GM12873 (cell line): ENCODE measurements around the gene FER.

Source experiments
- CTCF ChIP-seq: IDR thresholded peaks from 2 replicates; pipeline ENCODE4 v1.5.1; 2012; ENCODE audit warnings: low read depth, mild to moderate bottlenecking, moderate library complexity, low read length, control low read depth; ENCODE audit not compliant: insufficient read depth; ENCODE audit errors: missing control alignments

Gene FER

GRCh38 chr5:108974594-108974993 is 226.9 kb downstream of the FER start:
- TF ChIP-seq CTCF = no peak

- TF ChIP-seq CTCF = no peak
These were observed 228.0 kb downstream of the FER start for GRCh38 chr5:108975697-108976096.

GRCh38 chr5:108983461-108984092 is 235.9 kb downstream of the FER start:
- no peak for TF ChIP-seq CTCF

- TF ChIP-seq CTCF = no peak
These were observed 242.2 kb downstream of the FER start for GRCh38 chr5:108989761-108990392.

- no peak for TF ChIP-seq CTCF
These were observed 250.0 kb downstream of the FER start for GRCh38 chr5:108997720-108998119.

- no peak for TF ChIP-seq CTCF
These were observed 250.5 kb downstream of the FER start for GRCh38 chr5:108998216-108998615.

- no peak for TF ChIP-seq CTCF
These were observed 256.2 kb downstream of the FER start for GRCh38 chr5:109003928-109004327.
